Testis (tissue), 2 donors: ENCODE results near the gene GLI1.

Source experiments
- POLR2A ChIP-seq: fragments of 450-650 bp; IDR thresholded peaks from one replicate; pipeline ENCODE4 v1.6.1; 2017; ENCODE audit warnings: antibody characterized with exemption, mild to moderate bottlenecking, moderate library complexity
- TF ChIP-seq, protein P1 (sequence below), 3 experiments: fragments of 450-650 bp in 2 of 3; fragments of 200-600 bp in 1 of 3; sonication (generic) in 1 of 3; IDR thresholded peaks; one replicate each; pipeline ENCODE4 v1.5.1; 2016 to 2019; ENCODE audit warnings: antibody characterized with exemption in 3 of 3, mild to moderate bottlenecking in 2 of 3, moderate library complexity in 1 of 3

DNA sequence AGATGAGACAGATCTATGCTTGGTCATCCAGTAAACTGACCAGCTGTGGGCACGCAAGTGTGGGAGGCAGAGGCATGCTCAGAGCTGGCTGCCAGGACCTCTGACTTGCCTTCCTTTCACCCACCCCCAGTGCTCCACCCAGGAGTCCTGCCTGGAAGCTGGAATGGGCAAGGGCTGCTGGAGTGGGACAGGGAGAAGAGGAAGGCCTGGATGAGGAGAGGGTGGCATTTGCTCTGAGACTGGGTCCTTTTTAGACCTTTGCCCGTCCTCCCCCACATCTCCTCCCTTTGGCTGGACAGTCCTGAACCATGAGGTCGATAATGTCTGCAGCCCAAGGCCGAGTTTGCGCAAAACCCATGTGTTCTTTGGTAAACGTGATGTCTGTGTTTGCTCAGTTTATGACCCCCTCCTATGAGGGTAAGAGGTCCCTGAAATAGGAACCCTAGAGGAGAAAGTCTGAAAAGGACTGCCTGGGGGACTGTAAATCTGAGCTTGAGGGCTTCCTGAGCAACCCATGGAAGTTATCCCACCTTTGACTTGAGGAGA lies 8.3 kb upstream of the GLI1 start:
- TF ChIP-seq, protein P1, sequence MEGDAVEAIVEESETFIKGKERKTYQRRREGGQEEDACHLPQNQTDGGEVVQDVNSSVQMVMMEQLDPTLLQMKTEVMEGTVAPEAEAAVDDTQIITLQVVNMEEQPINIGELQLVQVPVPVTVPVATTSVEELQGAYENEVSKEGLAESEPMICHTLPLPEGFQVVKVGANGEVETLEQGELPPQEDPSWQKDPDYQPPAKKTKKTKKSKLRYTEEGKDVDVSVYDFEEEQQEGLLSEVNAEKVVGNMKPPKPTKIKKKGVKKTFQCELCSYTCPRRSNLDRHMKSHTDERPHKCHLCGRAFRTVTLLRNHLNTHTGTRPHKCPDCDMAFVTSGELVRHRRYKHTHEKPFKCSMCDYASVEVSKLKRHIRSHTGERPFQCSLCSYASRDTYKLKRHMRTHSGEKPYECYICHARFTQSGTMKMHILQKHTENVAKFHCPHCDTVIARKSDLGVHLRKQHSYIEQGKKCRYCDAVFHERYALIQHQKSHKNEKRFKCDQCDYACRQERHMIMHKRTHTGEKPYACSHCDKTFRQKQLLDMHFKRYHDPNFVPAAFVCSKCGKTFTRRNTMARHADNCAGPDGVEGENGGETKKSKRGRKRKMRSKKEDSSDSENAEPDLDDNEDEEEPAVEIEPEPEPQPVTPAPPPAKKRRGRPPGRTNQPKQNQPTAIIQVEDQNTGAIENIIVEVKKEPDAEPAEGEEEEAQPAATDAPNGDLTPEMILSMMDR (IDR thresholded peaks at IDR 0.05): no peak
- no peak for TF ChIP-seq POLR2A
